ENCODE data around the gene GASK1B. TPM values are rescaled to one million over a fixed set of nuclear protein-coding genes. Genes with fewer than 3 reads are reported as not detected.
A peak's percentile ranks its signal among the peaks of the same experiment; 100 is the strongest.

GASK1B gene
- total RNA-seq, 1 experiment from 2014 or later = 1.3 TPM

- BruUV-seq (replicated peaks) = no TSS peak
- RAD21 ChIA-PET (ENCODE audit: low non-redundant PET in 1 of 2, low total read pairs in 2 of 2, uncharacterized antibody in 2 of 2, unreplicated experiment in 2 of 2) = no interaction called here
- Histone ChIP-seq H3K9me3 (ENCODE audit: control insufficient read depth in 1 of 2, insufficient read depth in 1 of 2, low read depth in 1 of 2, low read length in 2 of 2) (no peaks in the 10 kb centered on the region), H3K4me1 (ENCODE audit: control insufficient read depth in 1 of 2, insufficient read depth in 2 of 2, low read length in 2 of 2) (no peaks in the 10 kb centered on the region), H3K36me3 (ENCODE audit: control insufficient read depth in 1 of 2, insufficient read depth in 2 of 2, low read length in 2 of 2) (no peaks in the 10 kb centered on the region), H3K27me3 (ENCODE audit: insufficient read depth, low read length) (no peaks in the 10 kb centered on the region), H3K79me2 (ENCODE audit: insufficient read depth, low read length) (no peaks in the 10 kb centered on the region), H4K20me1 (ENCODE audit: insufficient read depth) (no peaks in the 10 kb centered on the region), H3K9ac (ENCODE audit: low read length) (no peak overlapping the region), H2AFZ (ENCODE audit: low read depth, low read length, poor library complexity, severe bottlenecking) (no peak overlapping the region), H3K27ac (ENCODE audit: low read depth, low read length) (no peak overlapping the region), H3K4me2 (ENCODE audit: low read length) (no peak overlapping the region), H3K9me2 (ENCODE audit: insufficient read depth) (no peaks in the 10 kb centered on the region), H3K4me3 (replicated peaks in 1 of 2; ENCODE audit: low read depth in 1 of 2, low read length in 2 of 2) (no peak overlapping the region)
- ATAC-seq (no peak), DNase-seq (ENCODE audit: low read depth, low spot score) (no peak)
- intact Hi-C loops (cut with micrococcal nuclease) = no loop called here
- POLR2A ChIA-PET = no interaction called here
- TF ChIP-seq RAD21 (IDR thresholded peaks at IDR 0.05; ENCODE audit: low read depth) = no peak
- no peak for TF ChIP-seq CBX3 (IDR thresholded peaks at IDR 0.05; ENCODE audit: low read depth)
- no peak for TF ChIP-seq YY1 (IDR thresholded peaks at IDR 0.05; ENCODE audit: extremely low read depth, insufficient replicate concordance, low read depth, low read length)
- TF ChIP-seq ZBTB33 (IDR thresholded peaks at IDR 0.05; ENCODE audit: extremely low read depth, insufficient replicate concordance, low read length) = no peak
- TF ChIP-seq ZNF274 (IDR thresholded peaks at IDR 0.05; ENCODE audit: low read depth, low read length) = no peak
- no peak for TF ChIP-seq ZFX (IDR thresholded peaks at IDR 0.05)
- CTCF ChIA-PET = no interaction called here
Observed at GRCh38 chr4:158189422-158189821, 16.6 kb upstream of the GASK1B start.

GRCh38 chr4:158186815-158187214 lies 14.0 kb upstream of the GASK1B start:
- no peaks in the 10 kb centered on the region for H4K20me1 ChIP-seq (ENCODE audit: insufficient read depth)
- BruUV-seq (replicated peaks) = no TSS peak
- ChIA-PET CTCF (interaction anchor here (1.0 kb wide), 2 partner anchors 9 to 11 kb away, joined by 3 read pairs; no protein-coding TSS in a partner anchor), RAD21 (ENCODE audit: low non-redundant PET in 1 of 2, low total read pairs in 2 of 2, uncharacterized antibody in 2 of 2, unreplicated experiment in 2 of 2) (no interaction called here), POLR2A (no interaction called here)
- H3K9me2 ChIP-seq (ENCODE audit: insufficient read depth) = no peaks in the 10 kb centered on the region
- no peak overlapping the region for H3K4me2 ChIP-seq (ENCODE audit: low read length)
- no peaks in the 10 kb centered on the region for H3K36me3 ChIP-seq (ENCODE audit: control insufficient read depth in 1 of 2, insufficient read depth in 2 of 2, low read length in 2 of 2)
- DNase-seq (ENCODE audit: low read depth, low spot score) (no peak), ATAC-seq (peak; percentile 72)
- H3K27ac ChIP-seq (ENCODE audit: low read depth, low read length) = no peak overlapping the region
- H2AFZ ChIP-seq (ENCODE audit: low read depth, low read length, poor library complexity, severe bottlenecking) = no peak overlapping the region
- no peaks in the 10 kb centered on the region for H3K79me2 ChIP-seq (ENCODE audit: insufficient read depth, low read length)
- H3K9me3 ChIP-seq (ENCODE audit: control insufficient read depth in 1 of 2, insufficient read depth in 1 of 2, low read depth in 1 of 2, low read length in 2 of 2) = no peaks in the 10 kb centered on the region
- no peaks in the 10 kb centered on the region for H3K27me3 ChIP-seq (ENCODE audit: insufficient read depth, low read length)
- TF ChIP-seq SRF (IDR thresholded peaks at IDR 0.05; ENCODE audit: low read depth) = no peak
- no peak for TF ChIP-seq EZH2 (IDR thresholded peaks at IDR 0.05)
- TF ChIP-seq SP1 (IDR thresholded peaks at IDR 0.05; ENCODE audit: low read depth) = no peak
- no peak for TF ChIP-seq ZBTB33 (IDR thresholded peaks at IDR 0.05; ENCODE audit: extremely low read depth, insufficient replicate concordance, low read length)
- peak; percentile 24 for TF ChIP-seq TCF7L2 (IDR thresholded peaks at IDR 0.05; ENCODE audit: borderline replicate concordance, extremely low read depth, insufficient read depth, insufficient read length)
- no peak for TF ChIP-seq CEBPB (IDR thresholded peaks at IDR 0.05; ENCODE audit: low read depth)
- TF ChIP-seq CBX3 (IDR thresholded peaks at IDR 0.05; ENCODE audit: low read depth) = no peak
- intact Hi-C loops (cut with micrococcal nuclease) = no loop called here
- no peak overlapping the region for H3K9ac ChIP-seq (ENCODE audit: low read length)
- no peak overlapping the region for H3K4me3 ChIP-seq (replicated peaks in 1 of 2; ENCODE audit: low read depth in 1 of 2, low read length in 2 of 2)
- no peaks in the 10 kb centered on the region for H3K4me1 ChIP-seq (ENCODE audit: control insufficient read depth in 1 of 2, insufficient read depth in 2 of 2, low read length in 2 of 2)

Data from HCT116 (cell line).